Erythroblast (primary cell): ENCODE results near the gene RNF8.
"Not testable (repeated sequence)": the region's sequence is repeated elsewhere in the genome, so short reads cannot be mapped to it uniquely, and the experiment has no call there.

Experiments used
- DNase-seq, 2 experiments: peaks; one replicate each; lab custom pipeline; 2025; lab: John Stamatoyannopoulos, UW
- GATA1 ChIP-seq: IDR thresholded peaks from 2 replicates; pipeline ENCODE4 v1.6.1; 2011; ENCODE audit warnings: low read depth, mild to moderate bottlenecking, control low read depth, low read length, moderate library complexity
- POLR2A ChIP-seq: IDR thresholded peaks from 2 replicates; pipeline ENCODE4 v1.6.1; 2011; ENCODE audit warnings: mild to moderate bottlenecking, low read length

The RNF8 gene

GRCh38 chr6:37426058-37426944 is 72.5 kb downstream of the RNF8 start:
- TF ChIP-seq GATA1, result no peak
- no peak for TF ChIP-seq POLR2A
- no peak for DNase-seq

DNA sequence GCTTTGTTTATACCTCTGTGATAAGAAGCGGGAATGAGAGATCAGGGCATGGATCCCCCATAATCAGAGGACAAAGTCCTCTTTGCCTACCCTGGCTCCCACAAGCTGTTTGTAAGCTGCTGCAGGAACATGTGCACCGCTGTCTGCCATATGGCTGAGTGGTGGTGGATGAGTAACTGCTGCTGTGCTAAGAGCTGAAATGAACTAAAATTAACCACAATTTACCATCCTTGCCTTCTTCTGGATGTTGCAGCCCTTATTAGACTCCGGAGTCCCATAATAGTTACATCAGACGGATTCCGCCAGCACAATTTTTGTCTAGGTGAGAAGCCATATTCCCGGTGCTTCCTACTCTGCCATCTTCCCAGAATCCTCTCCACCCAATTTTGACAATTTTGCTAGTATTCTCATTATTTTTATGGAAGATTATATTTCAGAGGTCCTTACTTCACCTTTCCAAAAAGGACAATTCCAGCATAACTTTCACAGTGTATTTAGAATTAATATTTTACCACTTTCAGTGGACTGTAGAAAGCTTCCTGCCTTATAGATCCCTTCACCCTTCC is 73.2 kb downstream of the RNF8 start:
- DNase-seq, result no peak
- no peak for TF ChIP-seq POLR2A
- no peak for TF ChIP-seq GATA1

DNA sequence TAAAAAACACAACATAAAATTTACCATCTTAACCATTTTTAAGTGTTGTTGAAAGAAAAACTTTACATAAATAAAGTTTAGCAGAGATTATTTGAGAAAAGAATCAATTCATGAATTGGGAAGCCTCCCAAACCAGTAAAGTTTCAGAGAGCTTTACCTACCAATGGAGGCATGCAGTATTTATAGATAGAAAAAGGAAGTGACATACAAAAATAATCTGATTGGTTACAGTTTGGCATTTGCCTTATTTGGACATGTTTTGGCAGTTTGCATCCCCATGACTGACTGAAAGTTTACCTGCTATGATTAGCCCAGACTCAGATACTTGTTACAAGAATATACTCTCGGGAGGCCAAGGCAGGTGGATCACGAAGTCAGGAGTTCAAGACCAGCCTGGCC is 75.6 kb downstream of the RNF8 start:
- peak; percentile 19 to 29 for DNase-seq
- TF ChIP-seq POLR2A (no peak), GATA1 (no peak)

- no peak for DNase-seq
- no peak for TF ChIP-seq GATA1
- no peak for TF ChIP-seq POLR2A
These were observed 78.8 kb downstream of the RNF8 start for GRCh38 chr6:37432590-37432915.

- DNase-seq, result peak; percentile 94 to 97
- TF ChIP-seq GATA1 (no peak), POLR2A (peak; percentile 80)
These were observed 79.3 kb downstream of the RNF8 start, which contains the start of gene CMTR1 for GRCh38 chr6:37432916-37433656. CMTR1 (plus strand) TSS chr6:37433221; CDS start chr6:37435630, 2,409 bp downstream.

DNA sequence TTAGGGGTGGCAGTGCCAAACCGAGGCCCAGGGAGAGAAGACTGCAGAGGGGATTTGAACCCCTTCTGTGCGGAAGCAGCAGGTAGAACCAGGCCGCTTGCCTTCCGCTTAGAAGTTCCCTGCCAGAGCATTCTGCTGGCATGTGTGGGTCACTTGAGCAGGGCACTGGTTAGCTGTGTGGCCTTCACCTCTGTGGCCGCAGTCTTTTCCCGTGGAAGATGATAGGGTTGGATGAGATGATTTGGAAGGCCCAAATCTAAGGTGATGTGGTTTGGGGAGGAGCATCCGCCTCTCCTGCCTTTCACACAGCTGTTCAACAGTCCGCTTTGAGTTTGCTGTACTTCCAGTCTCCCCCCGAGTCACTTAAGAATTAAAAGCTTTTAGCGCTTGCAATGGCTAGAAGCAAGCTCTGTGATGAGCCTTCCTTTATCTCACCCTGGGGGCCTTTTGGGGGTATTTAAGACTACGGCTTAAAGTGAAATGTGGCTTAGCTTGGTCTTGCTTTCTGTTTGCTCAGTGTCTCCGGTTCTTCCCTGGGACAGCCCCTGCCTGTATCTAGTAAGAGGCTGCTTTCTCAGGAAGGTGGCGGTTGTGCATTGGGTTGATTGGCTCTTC is 80.0 kb downstream of the RNF8 start:
- no peak for TF ChIP-seq POLR2A
- TF ChIP-seq GATA1, result no peak
- DNase-seq, result peak; percentile 54 to 64

- no peak for TF ChIP-seq POLR2A
- no peak for TF ChIP-seq GATA1
- DNase-seq, result no peak
These were observed 81.6 kb downstream of the RNF8 start for GRCh38 chr6:37435373-37435772.

DNA sequence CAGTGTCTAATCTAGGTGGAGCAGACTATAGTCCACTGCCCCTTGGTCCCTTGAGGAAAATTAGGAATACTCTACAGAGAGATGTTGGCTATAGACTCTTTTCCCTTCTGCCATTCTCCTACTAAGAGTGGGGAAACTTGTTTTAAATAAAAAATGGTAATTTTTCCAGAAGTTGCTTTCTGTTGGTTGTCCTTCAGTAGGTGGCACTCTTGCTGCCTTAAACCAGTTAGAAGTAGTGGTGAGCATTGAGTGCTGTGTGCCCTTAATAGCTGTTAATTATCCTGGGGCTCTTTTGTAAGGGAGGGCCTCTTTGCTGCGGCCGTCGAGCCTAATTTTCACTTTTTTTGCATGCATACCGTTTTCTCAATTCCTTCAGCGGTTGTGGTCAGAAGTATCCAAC is 82.0 kb downstream of the RNF8 start:
- TF ChIP-seq POLR2A (no peak), GATA1 (no peak)
- DNase-seq, result no peak

- no peak for DNase-seq
- TF ChIP-seq POLR2A (no peak), GATA1 (no peak)
These were observed 85.1 kb downstream of the RNF8 start for GRCh38 chr6:37438930-37439329.

GRCh38 chr6:37441651-37442050 is 87.9 kb downstream of the RNF8 start:
- DNase-seq, result no peak
- TF ChIP-seq GATA1 (no peak), POLR2A (no peak)

DNA sequence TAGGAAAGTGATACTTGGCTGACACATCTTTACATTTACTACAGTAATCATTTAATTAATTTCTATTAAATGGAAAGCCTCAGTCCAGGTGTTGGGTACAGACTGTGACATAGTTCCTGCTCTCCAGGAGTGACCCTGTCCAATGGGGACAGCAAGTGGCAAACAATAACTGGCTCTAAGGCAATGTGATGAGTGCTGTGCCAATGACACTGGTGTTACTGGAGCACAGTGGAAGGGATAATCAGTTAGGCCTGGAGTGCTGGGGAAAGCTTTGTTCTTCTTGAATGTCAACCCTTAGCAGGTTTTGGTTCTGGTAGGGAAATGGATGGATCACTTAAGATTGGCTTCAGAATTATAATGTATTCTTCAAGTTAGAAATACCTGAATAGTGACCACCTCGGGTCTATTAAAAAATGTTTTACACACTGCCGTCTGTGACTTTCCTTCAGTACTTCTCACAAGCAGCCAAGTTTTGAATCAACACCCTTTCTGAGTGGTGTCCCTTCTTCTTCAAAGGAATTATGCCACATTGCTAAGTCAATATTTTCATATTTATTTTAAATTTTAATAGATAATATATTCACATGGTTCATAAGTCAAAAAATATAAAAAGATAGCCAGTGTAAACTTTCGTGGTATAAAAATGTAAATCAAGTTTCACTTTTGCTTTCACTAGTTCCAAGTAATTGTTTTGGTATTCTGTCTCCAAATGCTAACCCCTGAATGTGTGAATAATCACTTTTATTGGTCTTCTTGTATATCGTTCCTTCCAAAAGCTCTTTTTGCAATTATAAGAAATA is 88.8 kb downstream of the RNF8 start:
- no peak for DNase-seq
- no peak for TF ChIP-seq GATA1
- no peak for TF ChIP-seq POLR2A

GRCh38 chr6:37443216-37443542 is 89.4 kb downstream of the RNF8 start:
- DNase-seq, result not testable (repeated sequence)
